Fibroblast of lung (primary cell): Measurements from ENCODE around the gene CCM2. TPM values are rescaled to one million over a fixed set of nuclear protein-coding genes. Genes with fewer than 3 reads are reported as not detected.

ENCODE experiments used
- DNase-seq, 2 donors: peaks; one replicate each; pipeline versions ENCODE4 v3.0.0 to v3.0.0-alpha.2; 2010; ENCODE audit warnings: low read depth in 2 of 2
- H2AFZ ChIP-seq: 2 replicates; pipeline ENCODE4 v1.5.1; 2012; ENCODE audit warnings: low read length, control low read depth, inconsistent platforms
- H3K27ac ChIP-seq: 2 replicates; pipeline ENCODE4 v1.5.1; 2011; ENCODE audit warnings: low read length, control low read depth; ENCODE audit not compliant: insufficient read depth
- H3K27me3 ChIP-seq: 2 replicates; pipeline ENCODE4 v1.5.1; 2011; ENCODE audit warnings: mild to moderate bottlenecking, low read length; ENCODE audit not compliant: control insufficient read depth, insufficient read depth
- H3K36me3 ChIP-seq: 2 replicates; pipeline ENCODE4 v1.5.1; 2011; ENCODE audit warnings: low read length; ENCODE audit not compliant: control insufficient read depth, insufficient read depth
- H3K4me1 ChIP-seq: 2 replicates; pipeline ENCODE4 v1.5.1; 2011; ENCODE audit warnings: low read length; ENCODE audit not compliant: control insufficient read depth, insufficient read depth; ENCODE audit errors: extremely low read depth
- H3K4me2 ChIP-seq: 2 replicates; pipeline ENCODE4 v1.5.1; 2011; ENCODE audit warnings: low read length, control low read depth; ENCODE audit not compliant: insufficient read depth; ENCODE audit errors: extremely low read depth
- H3K4me3 ChIP-seq, 4 experiments: fragments of 200-600 bp in 1 of 4; sonication (generic) in 1 of 4; replicated peaks in 1 of 4; 2 replicates each; pipeline ENCODE4 v1.5.1; 2011 to 2016; ENCODE audit warnings: low read length in 4 of 4, low read depth in 3 of 4, mild to moderate bottlenecking in 3 of 4, control low read depth in 2 of 4, inconsistent platforms in 1 of 4, mixed read lengths in 1 of 4; ENCODE audit not compliant: insufficient read depth in 1 of 4; ENCODE audit errors: control extremely low read depth in 1 of 4
- H3K79me2 ChIP-seq: 2 replicates; pipeline ENCODE4 v1.5.1; 2012; ENCODE audit warnings: mild to moderate bottlenecking, low read length, inconsistent platforms; ENCODE audit not compliant: control insufficient read depth, insufficient read depth
- H3K9ac ChIP-seq: 2 replicates; pipeline ENCODE4 v1.5.1; 2011; ENCODE audit warnings: mild to moderate bottlenecking, low read length, control low read depth; ENCODE audit not compliant: insufficient read depth
- H3K9me3 ChIP-seq: 2 replicates; pipeline ENCODE4 v1.5.1; 2012; ENCODE audit warnings: low read depth, low read length; ENCODE audit not compliant: control insufficient read depth, insufficient read depth
- H4K20me1 ChIP-seq: 2 replicates; pipeline ENCODE4 v1.5.1; 2011; ENCODE audit warnings: low read length; ENCODE audit not compliant: control insufficient read depth, insufficient read depth; ENCODE audit errors: extremely low read depth
- EZH2 ChIP-seq: IDR thresholded peaks from 2 replicates; pipeline ENCODE4 v1.5.1; 2012; ENCODE audit warnings: low read length, control low read depth, mild to moderate bottlenecking; ENCODE audit errors: missing control alignments
- polyA plus RNA-seq, 2 donors: library from polyadenylated mRNA; depleted of rRNA in 1 of 2; stranded (reverse) in 1 of 2; unstranded in 1 of 2; fragments of >200 nt; gene quantifications; 2 replicates each; pipeline ENCODE4 v1.2.1, GENCODE V29; 2011 to 2012; ENCODE audit warnings: missing spikeins in 1 of 2
- total RNA-seq: library from RNA; depleted of rRNA; stranded (reverse); fragments of >200 nt; gene quantifications from 2 replicates; pipeline ENCODE4 v1.2.1, GENCODE V29; 2014
- TF ChIP-seq, protein P1 (sequence below), 2 donors: IDR thresholded peaks in 1 of 2; conservative IDR thresholded peaks in 1 of 2; 1 replicate in 1 of 2; 2 replicates in 1 of 2; pipeline ENCODE4 v1.5.1; 2011 to 2012; ENCODE audit warnings: low read length in 2 of 2, control low read depth in 1 of 2, inconsistent platforms in 1 of 2, low read depth in 1 of 2, mild to moderate bottlenecking in 1 of 2

The CCM2 gene
- total and polyA plus RNA-seq, 2 donors (not counting 1 experiment from before 2014, with no cell fraction given), result 27.8 to 52.4 TPM

GRCh38 chr7:45036796-45037195 is 36.8 kb downstream of the CCM2 start:
- no peaks in the 10 kb centered on the region for H3K4me1 ChIP-seq
- H3K9me3 ChIP-seq, result no peaks in the 10 kb centered on the region
- no peak overlapping the region for H3K4me3 ChIP-seq
- no peak overlapping the region for H2AFZ ChIP-seq
- H3K27me3 ChIP-seq, result no peaks in the 10 kb centered on the region
- TF ChIP-seq, protein P1, sequence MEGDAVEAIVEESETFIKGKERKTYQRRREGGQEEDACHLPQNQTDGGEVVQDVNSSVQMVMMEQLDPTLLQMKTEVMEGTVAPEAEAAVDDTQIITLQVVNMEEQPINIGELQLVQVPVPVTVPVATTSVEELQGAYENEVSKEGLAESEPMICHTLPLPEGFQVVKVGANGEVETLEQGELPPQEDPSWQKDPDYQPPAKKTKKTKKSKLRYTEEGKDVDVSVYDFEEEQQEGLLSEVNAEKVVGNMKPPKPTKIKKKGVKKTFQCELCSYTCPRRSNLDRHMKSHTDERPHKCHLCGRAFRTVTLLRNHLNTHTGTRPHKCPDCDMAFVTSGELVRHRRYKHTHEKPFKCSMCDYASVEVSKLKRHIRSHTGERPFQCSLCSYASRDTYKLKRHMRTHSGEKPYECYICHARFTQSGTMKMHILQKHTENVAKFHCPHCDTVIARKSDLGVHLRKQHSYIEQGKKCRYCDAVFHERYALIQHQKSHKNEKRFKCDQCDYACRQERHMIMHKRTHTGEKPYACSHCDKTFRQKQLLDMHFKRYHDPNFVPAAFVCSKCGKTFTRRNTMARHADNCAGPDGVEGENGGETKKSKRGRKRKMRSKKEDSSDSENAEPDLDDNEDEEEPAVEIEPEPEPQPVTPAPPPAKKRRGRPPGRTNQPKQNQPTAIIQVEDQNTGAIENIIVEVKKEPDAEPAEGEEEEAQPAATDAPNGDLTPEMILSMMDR (conservative IDR thresholded peaks at IDR 0.05 in 1 of 2, IDR thresholded peaks at IDR 0.05 in 1 of 2; ENCODE audit: low read depth in 1 of 2, low read length in 2 of 2), result no peak
- DNase-seq, result no peak
- H3K4me2 ChIP-seq, result no peak overlapping the region
- H3K27ac ChIP-seq, result no peak overlapping the region
- H4K20me1 ChIP-seq, result no peaks in the 10 kb centered on the region
- no peak overlapping the region for H3K9ac ChIP-seq
- H3K79me2 ChIP-seq, result peaks cover 27% of the 10 kb centered on the region
- H3K36me3 ChIP-seq, result peaks cover 3% of the 10 kb centered on the region

DNA sequence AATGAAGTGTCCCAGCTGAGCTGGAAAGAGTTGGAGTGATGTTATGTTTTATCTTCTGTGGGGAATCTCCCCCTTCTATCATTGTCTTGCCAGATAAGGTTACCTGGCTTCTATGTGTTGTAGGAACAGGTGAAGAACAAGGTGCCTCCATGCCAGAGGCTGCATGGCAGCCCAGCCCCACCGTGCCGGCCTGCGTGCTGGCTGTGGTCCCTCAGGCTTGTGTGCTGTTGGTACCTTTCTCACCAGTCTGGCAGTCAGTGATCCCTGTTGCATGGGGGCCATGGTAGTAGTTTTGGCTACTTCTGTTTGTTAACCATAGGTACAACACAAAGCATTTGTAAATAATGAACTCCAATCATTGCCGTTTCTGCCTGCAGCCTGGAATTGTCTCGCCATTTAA is 37.9 kb downstream of the CCM2 start:
- Histone ChIP-seq H3K27ac (no peak overlapping the region), H3K9ac (no peak overlapping the region), H3K4me1 (no peaks in the 10 kb centered on the region), H3K27me3 (no peaks in the 10 kb centered on the region), H3K79me2 (peaks cover 24% of the 10 kb centered on the region), H4K20me1 (no peaks in the 10 kb centered on the region), H3K4me2 (no peak overlapping the region), H3K4me3 (no peak overlapping the region), H2AFZ (no peak overlapping the region), H3K36me3 (peaks cover 3% of the 10 kb centered on the region), H3K9me3 (no peaks in the 10 kb centered on the region)
- no peak for DNase-seq
- TF ChIP-seq, protein P1 (conservative IDR thresholded peaks at IDR 0.05 in 1 of 2, IDR thresholded peaks at IDR 0.05 in 1 of 2; ENCODE audit: low read depth in 1 of 2, low read length in 2 of 2), result no peak
- TF ChIP-seq EZH2, result no peak

- TF ChIP-seq, protein P1 (conservative IDR thresholded peaks at IDR 0.05 in 1 of 2, IDR thresholded peaks at IDR 0.05 in 1 of 2; ENCODE audit: low read depth in 1 of 2, low read length in 2 of 2), result no peak
- TF ChIP-seq EZH2, result no peak
- Histone ChIP-seq H4K20me1 (no peaks in the 10 kb centered on the region), H3K27ac (no peak overlapping the region), H3K79me2 (peaks cover 24% of the 10 kb centered on the region), H3K9me3 (no peaks in the 10 kb centered on the region), H2AFZ (no peak overlapping the region), H3K4me1 (no peaks in the 10 kb centered on the region), H3K36me3 (peaks cover 3% of the 10 kb centered on the region), H3K9ac (no peak overlapping the region), H3K4me3 (no peak overlapping the region), H3K27me3 (no peaks in the 10 kb centered on the region), H3K4me2 (no peak overlapping the region)
- DNase-seq, result no peak
Observed at GRCh38 chr7:45039106-45039505, 39.1 kb downstream of the CCM2 start.
